GM10266 (cell line): ENCODE results near the gene CASKIN1.

Source experiments
- DNase-seq: peaks from one replicate; pipeline ENCODE4 v3.0.0; 2012; ENCODE audit errors: extremely low spot score
- TF ChIP-seq, protein P1 (sequence below): IDR thresholded peaks from 2 replicates; pipeline ENCODE4 v1.5.1; 2012; ENCODE audit warnings: mild to moderate bottlenecking, low read depth; ENCODE audit not compliant: control insufficient read depth, insufficient read depth; ENCODE audit errors: missing control alignments

CASKIN1 gene

DNA sequence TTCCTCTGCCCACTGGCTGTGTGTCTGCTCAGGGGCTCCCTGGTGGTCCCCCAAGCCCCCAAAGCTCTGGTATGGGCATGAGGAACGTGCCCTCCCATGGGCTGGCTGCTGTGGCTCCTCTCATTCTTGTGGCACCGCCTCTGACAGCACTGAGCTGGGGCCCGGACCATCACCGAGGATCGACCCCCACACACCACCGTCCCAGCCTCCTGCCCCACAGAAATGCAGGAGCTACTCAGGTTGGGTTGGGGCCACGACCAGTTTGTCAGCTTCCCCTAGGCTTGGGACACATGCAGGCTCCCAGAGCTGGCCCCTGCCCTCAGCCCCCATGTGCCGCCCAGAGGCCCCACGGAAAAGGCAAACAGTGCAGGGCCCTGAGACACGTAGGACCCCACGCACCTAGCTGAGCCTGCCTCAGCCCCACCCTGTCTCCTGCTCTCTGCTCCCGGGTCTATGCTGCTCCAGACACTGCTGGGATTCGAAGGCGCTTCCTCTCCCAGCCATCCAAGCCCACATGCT, 3.3 kb upstream of the CASKIN1 start:
- DNase-seq, result no peak
- TF ChIP-seq, protein P1, sequence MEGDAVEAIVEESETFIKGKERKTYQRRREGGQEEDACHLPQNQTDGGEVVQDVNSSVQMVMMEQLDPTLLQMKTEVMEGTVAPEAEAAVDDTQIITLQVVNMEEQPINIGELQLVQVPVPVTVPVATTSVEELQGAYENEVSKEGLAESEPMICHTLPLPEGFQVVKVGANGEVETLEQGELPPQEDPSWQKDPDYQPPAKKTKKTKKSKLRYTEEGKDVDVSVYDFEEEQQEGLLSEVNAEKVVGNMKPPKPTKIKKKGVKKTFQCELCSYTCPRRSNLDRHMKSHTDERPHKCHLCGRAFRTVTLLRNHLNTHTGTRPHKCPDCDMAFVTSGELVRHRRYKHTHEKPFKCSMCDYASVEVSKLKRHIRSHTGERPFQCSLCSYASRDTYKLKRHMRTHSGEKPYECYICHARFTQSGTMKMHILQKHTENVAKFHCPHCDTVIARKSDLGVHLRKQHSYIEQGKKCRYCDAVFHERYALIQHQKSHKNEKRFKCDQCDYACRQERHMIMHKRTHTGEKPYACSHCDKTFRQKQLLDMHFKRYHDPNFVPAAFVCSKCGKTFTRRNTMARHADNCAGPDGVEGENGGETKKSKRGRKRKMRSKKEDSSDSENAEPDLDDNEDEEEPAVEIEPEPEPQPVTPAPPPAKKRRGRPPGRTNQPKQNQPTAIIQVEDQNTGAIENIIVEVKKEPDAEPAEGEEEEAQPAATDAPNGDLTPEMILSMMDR, result no peak

DNA sequence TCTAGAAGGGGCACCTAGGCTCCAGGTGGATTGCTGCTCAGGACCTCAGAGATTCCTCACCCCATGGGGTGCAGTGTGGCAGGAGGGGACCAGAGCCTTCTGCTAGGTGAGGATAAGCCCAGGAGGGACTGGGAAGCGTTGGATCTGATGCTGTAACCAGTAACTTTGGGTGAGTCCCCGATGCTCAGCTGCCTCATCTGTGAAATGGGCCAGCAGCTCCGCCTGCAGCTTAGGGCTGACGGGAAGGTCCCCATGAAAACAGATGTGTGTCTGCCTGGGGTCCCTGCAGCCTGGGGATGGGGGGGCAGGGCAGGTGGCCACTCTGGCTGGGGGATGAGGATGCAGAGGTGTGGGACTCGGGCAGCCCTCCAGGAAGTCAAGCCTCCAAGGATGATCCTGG, 2.7 kb upstream of the CASKIN1 start:
- no peak for DNase-seq
- TF ChIP-seq, protein P1, result no peak

DNA sequence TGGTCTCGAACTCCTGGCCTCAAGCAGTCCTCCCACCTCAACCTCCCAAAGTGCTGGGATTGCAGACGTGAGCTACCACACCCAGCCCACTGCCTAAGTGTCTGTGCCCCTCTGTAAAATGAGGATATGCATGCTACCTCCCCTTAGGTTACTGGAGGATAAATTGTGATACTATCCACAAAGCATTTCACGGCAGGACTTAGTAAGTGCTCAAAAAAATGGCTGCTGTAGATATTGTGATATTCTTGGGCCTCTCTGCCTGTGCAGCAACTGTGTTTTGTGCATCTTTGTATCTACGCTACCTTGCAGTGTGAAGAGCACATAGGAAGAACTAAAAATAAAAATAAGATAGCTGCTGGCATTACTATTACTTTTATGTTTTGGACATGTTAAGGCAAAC, 1.9 kb upstream of the CASKIN1 start:
- TF ChIP-seq, protein P1, result no peak
- no peak for DNase-seq

DNA sequence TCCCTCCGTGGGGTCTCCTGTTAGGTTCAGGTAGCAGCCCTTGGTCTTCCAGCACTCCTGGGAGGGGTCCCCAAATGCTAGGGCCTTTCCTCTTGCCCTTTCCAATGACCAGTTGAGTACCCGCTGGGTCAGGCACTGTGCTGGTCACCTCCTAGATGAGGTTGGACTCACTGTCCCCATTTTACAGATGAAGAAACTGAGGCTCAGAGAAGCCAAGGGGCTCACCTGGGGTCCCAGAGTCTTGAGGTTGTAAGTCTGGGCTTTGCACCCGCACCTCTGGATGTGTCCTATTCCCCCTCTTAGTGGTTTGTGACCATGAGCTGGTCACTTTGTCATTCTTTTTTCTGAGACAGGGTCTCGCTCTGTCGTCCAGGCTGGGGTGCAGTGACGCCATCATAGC, 1.4 kb upstream of the CASKIN1 start:
- TF ChIP-seq, protein P1, result no peak

DNA sequence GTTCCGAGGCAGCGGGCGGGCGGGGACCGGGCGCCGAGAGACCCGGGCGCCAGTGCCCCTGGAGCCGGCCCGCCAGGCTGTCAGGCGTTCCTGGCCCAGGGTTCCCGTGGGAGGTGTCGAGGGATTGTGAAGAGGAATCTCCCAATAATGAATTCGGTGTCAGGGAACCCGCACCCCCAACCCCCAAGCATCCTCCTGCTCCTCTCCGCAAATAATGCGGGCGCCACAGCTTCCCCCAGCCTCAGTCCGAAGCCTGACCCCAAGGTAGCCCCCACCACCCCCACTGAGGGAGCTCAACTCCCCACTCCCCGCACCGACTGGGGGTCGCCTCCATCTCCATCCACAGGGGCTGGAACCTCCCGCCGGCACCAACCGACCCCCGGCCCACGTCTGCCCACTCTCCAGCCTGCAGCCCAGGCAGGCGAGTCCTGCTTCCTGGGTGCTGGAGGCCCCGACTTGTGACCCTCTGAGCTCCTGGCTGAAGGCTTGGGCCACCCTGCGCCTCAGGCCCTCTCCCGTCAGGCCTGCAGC, 641 bp upstream of the CASKIN1 start:
- no peak for DNase-seq
- TF ChIP-seq, protein P1, result no peak

More for the DNA sequence above, 1.4 kb upstream of the CASKIN1 start:
- no peak for DNase-seq

DNA sequence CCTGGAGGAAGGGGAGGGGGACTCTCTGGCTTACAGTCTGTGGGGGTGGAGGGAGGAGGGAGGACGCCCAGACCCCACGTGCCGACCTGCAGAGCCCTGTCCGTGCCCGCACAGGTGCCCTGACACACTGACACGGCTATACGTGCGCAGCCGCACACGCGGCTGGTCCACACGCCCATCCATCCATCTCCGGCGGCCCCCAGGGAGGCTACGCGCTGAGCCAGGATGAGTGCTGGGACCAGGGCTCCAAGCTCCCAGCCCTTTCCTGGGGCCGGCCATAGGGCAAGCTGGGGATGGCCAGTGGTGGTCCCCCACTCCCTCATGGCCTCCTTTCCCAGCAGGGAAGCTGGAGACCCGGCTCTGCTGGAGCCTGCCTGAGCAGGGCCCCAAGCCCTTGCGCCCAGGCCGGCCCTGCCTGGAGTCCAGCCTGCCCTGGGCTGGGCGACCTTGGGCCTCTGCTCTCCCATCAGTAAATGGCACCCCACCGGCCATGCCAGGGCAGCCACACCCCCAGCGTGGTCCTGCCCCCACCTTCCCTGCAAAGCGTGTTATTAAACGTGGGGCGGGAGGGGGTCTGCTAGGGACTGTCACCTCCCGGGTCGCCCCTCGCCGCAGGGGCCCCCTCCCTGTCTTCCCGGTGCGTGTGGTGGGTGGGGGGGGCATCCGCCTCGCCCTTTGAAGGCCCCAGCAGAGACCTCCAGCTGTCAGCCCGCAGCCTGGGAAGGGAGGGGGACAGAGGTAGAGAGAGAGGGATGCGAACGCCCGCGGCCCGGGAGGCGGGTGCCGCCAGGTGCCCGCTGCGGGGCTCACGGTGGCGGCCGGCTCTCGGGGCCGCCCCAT, 863 bp downstream of the CASKIN1 start:
- TF ChIP-seq, protein P1, result no peak
- DNase-seq, result no peak

DNA sequence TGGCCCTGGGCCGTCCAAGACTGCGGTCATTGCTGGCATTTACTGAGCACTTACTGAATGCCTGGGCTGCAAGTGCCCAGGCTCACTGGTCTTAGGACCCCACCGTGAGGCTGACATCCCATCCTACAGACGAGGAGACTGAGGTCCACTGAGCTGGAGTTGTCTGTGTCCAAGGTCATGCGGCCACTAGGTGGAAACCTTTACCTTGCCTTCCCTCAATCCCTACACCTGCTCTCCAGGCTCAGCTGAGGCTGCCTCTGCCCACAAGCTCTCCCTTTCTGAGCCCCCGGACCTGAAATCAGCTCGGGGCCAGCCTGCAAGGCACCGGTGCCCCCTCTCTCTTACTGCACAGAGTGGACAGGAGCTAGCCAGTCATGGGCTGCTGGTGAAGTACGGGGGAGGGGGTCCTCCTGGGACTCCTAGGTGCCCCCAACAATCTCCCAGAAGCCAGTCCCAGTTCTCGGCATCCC, 1.5 kb downstream of the CASKIN1 start:
- TF ChIP-seq, protein P1, result peak; percentile 71
- DNase-seq, result peak; percentile 85
